GM10266 (cell line): ENCODE results near the gene HIP1R.
"Not testable (repeated sequence)": the region's sequence is repeated elsewhere in the genome, so short reads cannot be mapped to it uniquely, and the experiment has no call there.

Experiments
- DNase-seq: peaks from one replicate; pipeline ENCODE4 v3.0.0; 2012; ENCODE audit errors: extremely low spot score
- TF ChIP-seq, protein P1 (sequence below): IDR thresholded peaks from 2 replicates; pipeline ENCODE4 v1.5.1; 2012; ENCODE audit warnings: mild to moderate bottlenecking, low read depth; ENCODE audit not compliant: control insufficient read depth, insufficient read depth; ENCODE audit errors: missing control alignments

Gene HIP1R

DNA sequence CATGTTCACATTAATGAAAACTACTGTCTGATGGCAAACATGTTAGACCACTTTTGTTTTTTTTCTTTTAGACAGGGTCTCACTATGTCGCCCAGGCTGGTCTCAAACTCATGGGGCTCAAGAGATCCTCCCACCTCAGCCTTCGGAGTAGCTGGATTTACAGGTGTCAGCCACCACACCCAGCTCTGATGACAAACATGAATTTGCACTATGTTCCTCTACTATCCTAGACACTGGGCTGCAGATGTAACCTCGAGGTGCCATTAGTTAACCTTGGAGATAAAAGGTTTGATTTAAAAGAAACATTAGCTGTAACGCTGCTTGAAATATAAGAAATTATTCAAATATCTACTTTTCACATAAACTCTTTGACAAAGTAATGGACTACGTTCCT, 52.6 kb downstream of the HIP1R start:
- TF ChIP-seq, protein P1, sequence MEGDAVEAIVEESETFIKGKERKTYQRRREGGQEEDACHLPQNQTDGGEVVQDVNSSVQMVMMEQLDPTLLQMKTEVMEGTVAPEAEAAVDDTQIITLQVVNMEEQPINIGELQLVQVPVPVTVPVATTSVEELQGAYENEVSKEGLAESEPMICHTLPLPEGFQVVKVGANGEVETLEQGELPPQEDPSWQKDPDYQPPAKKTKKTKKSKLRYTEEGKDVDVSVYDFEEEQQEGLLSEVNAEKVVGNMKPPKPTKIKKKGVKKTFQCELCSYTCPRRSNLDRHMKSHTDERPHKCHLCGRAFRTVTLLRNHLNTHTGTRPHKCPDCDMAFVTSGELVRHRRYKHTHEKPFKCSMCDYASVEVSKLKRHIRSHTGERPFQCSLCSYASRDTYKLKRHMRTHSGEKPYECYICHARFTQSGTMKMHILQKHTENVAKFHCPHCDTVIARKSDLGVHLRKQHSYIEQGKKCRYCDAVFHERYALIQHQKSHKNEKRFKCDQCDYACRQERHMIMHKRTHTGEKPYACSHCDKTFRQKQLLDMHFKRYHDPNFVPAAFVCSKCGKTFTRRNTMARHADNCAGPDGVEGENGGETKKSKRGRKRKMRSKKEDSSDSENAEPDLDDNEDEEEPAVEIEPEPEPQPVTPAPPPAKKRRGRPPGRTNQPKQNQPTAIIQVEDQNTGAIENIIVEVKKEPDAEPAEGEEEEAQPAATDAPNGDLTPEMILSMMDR: no peak
- no peak for DNase-seq

DNA sequence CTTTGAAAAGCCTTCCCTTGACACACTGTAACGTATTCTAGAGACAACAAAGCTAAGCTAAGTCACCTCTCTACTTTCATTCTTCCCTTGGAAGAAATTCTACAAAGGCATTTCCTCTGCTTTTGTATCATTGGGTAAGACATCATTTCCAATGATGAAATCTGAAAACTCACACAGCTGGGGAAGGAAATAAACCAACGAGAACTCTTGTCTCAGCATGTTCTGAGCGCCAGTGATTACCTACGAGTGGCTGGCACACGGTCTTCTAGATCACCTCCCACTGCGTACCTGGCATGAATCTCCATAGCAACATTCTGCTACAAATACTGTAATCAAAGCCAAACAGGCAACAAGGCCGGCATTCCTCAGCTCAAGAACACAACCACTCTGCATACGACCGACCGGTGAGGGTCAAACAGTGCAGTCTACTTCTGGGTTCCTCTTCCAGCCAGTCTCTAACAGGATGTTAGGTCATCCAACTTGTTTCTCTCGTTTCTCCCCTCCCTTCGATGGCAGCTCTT, 53.0 kb downstream of the HIP1R start:
- DNase-seq: peak; percentile 51
- TF ChIP-seq, protein P1: no peak

DNA sequence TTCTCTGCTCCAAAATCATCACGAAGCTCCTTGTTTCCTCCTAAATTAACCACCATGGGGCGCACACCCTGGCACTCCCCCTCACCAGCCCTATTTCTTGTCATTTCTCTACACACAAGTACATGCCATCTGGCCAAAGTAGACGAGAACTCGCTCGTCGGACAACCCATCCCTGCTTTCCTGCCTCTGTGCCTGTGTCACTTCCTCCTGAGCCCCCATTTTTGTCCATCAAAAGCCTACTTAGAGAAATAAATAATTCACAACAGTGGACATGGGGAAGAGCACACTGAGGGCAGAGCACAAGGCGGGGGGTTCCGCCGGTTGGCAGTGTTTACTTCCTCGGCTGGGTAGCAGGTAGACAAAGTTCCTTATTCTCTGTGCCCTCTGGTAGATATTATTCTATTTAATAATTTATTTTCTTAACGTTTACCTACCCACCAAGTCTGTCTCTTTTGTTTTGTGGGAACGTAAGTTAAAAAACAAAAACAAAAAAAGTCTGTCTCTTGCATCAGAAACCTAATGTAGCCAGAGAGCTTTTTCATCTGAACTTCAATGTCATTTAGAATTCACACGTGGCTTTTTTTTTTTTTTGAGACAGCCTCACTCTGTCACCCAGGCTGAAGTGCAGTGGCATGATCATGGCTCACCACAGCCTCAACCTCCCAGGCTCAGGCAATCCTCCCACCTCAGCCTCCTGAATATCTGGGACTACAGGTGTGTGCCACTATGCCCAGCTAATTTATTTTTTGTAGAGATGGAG, 54.7 kb downstream of the HIP1R start:
- TF ChIP-seq, protein P1: no peak

DNA sequence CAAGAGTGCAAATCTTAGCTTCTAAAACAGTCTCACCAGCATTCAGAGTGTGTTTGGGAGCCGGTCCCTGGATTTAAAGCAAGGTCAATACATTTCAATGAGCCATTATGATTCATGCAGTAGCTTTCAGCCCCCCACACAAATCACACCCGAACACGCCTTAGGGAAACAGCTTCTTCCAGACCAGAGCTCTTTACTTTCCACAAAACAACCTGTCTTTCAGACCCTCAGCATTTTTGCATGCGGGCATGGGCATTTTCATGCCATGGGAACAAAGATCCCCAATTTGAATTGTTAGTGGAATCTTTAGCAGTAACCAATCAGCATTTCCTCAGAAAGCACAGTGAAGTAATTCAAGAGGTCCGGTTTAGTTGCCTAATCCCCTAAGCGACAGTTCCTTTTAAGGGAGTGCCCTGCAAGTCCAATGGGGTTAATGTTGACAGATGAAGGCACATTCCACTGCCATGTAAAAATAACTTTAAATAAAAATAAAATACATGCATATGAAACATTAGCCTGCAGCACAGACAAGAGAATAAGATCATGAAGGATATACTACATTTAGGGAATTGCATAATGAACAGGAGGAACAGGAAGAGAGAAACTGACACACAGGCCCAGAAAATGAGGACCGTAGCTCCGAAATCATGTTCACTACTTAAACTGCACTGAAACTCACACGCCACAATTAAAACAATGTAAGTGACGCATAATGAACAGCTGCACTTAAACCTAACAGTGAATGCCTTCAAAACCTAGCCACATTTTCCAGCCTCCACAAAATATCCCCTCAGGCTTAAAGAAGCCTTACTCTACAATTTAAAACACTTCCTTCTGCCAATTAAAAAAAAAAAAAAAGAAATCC, 56.6 kb downstream of the HIP1R start:
- no peak for DNase-seq
- TF ChIP-seq, protein P1: no peak

More for the DNA sequence above, 54.7 kb downstream of the HIP1R start:
- DNase-seq: no peak

DNA sequence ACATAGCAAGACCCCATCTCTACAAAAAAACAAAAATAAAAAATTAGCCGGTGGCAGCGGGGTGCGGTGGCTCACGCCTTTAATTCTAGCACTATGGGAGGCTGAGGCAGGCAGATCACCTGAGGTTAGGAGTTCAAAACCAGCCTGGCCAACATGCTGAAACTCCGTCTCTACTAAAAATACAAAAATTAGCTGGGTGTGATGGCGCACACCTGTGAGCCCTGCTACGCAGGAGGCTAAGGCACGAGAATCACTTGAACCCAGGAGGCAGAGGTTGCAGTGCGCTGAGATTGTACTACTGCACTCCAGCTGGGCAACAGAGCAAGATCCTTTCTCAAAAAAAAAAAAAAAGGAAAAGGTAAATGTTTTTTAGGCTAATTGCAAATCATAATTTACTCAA, 57.5 kb downstream of the HIP1R start:
- not testable (repeated sequence) for DNase-seq

DNA sequence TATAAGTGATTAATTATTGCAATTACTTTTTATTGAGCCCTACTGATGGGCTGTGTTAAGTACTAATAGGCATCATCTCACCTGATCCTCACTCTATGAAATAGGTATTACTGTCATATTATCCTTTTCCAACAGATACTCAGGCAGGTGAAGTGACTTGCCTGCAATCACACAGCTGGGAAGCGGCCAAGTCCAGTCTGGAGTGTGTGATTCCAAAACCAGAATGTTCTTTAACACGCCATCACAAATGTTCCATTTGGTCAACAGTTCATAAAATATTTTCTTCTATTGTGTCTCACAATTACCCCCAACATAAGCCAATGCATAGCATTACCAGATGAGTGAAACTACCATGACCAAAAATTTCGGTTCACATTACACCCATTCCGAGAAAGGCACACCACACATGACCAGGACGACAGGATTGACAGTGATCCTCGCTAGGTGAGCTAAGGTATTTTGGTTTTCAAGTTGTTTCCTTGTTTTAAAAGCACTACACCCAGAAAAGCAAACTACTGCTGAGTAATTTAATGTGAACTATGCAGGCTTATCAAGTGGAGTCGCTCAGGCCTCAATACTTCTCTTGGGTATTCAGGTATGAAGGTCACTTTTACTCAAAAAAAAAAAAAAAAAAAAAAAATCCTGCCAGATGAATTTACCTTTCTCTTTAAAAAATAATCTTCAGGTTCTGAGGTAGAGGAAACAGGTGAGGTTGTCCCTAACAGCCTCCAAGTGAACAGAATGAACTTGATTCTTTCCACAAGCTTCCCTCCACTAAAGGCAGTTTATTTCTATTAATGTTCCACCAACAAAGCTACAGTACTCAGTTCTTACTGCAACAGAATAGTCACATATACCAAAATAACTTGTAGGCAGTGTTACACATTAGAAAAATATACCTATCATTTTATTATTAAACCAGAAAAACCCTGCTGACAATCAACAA, 58.2 kb downstream of the HIP1R start:
- TF ChIP-seq, protein P1: no peak
- DNase-seq: no peak
